Esophagus muscularis mucosa (tissue), 4 donors: ENCODE measurements around the gene TRIP10. TPM values are rescaled to one million over a fixed set of nuclear protein-coding genes. Genes with fewer than 3 reads are reported as not detected.
"Not testable (repeated sequence)": the region's sequence is repeated elsewhere in the genome, so short reads cannot be mapped to it uniquely, and the experiment has no call there.

ENCODE experiments used
- DNase-seq: peaks from one replicate; pipeline ENCODE4 v3.0.0-alpha.2; 2017; ENCODE audit errors: extremely low spot score
- H3K27ac ChIP-seq, 4 donors: fragments of 200-600 bp; sonication (generic); replicated peaks in 1 of 4; 1 replicate in 3 of 4; 2 replicates in 1 of 4; pipeline ENCODE4 v1.5.1; 2016 to 2019; ENCODE audit warnings: mild to moderate bottlenecking in 1 of 4
- H3K27me3 ChIP-seq, 4 donors: fragments of 200-600 bp; sonication (generic); one replicate each; pipeline versions ENCODE4 v1.5.1 to v1.6.0; 2016 to 2019
- H3K36me3 ChIP-seq, 4 donors: fragments of 200-600 bp; sonication (generic); one replicate each; pipeline ENCODE4 v1.5.1; 2016 to 2019
- H3K4me1 ChIP-seq, 4 donors: fragments of 200-600 bp; sonication (generic); one replicate each; pipeline ENCODE4 v1.5.1; 2016 to 2019
- H3K4me3 ChIP-seq, 4 donors: fragments of 200-600 bp; sonication (generic); 1 replicate in 2 of 4; 2 replicates in 2 of 4; pipeline ENCODE4 v1.5.1; 2016 to 2019; ENCODE audit warnings: mild to moderate bottlenecking in 4 of 4, moderate library complexity in 1 of 4
- H3K9me3 ChIP-seq, 4 donors: fragments of 200-600 bp; sonication (generic); 1 replicate in 3 of 4; 2 replicates in 1 of 4; pipeline ENCODE4 v1.5.1; 2016 to 2019
- EP300 ChIP-seq: sonication (generic); formaldehyde crosslinking; IDR thresholded peaks from one replicate; pipeline ENCODE4 v1.6.1; 2017; ENCODE audit warnings: antibody characterized with exemption
- POLR2A ChIP-seq: fragments of 450-650 bp; IDR thresholded peaks from one replicate; pipeline ENCODE4 v1.6.1; 2017; ENCODE audit warnings: antibody characterized with exemption, moderate library complexity, mild to moderate bottlenecking, low read depth
- POLR2AphosphoS5 ChIP-seq, 2 donors: sonication (generic); formaldehyde crosslinking; IDR thresholded peaks; one replicate each; pipeline ENCODE4 v1.6.1; 2017; ENCODE audit warnings: antibody characterized with exemption in 2 of 2
- WGBS: methylation state at CpG from one replicate; pipeline ENCODE4 v1.1.5; 2018; 5-methylcytosine and 5-hydroxymethylcytosine counted together
- intact Hi-C: fragments of 100-400 bp; cut with DNase I; formaldehyde crosslinking; loops from one replicate; pipeline ENCODE4 v1.15.1; 2023
- total RNA-seq, 4 donors: library from RNA; depleted of rRNA; stranded (reverse); fragments of >200 nt; gene quantifications; one replicate each; pipeline versions ENCODE4 v1.1.0 to v1.2.1, GENCODE V29; 2016
- TF ChIP-seq, protein P1 (sequence below), 3 experiments: fragments of 200-600 bp in 2 of 3; fragments of 450-650 bp in 1 of 3; sonication (generic) in 2 of 3; IDR thresholded peaks; one replicate each; pipeline ENCODE4 v1.5.1; 2017 to 2019; ENCODE audit warnings: antibody characterized with exemption in 3 of 3, mild to moderate bottlenecking in 2 of 3, moderate library complexity in 1 of 3

The TRIP10 gene
- total RNA-seq, 4 donors from 2014 or later, result 85.8 to 148 (median 118) TPM

DNA sequence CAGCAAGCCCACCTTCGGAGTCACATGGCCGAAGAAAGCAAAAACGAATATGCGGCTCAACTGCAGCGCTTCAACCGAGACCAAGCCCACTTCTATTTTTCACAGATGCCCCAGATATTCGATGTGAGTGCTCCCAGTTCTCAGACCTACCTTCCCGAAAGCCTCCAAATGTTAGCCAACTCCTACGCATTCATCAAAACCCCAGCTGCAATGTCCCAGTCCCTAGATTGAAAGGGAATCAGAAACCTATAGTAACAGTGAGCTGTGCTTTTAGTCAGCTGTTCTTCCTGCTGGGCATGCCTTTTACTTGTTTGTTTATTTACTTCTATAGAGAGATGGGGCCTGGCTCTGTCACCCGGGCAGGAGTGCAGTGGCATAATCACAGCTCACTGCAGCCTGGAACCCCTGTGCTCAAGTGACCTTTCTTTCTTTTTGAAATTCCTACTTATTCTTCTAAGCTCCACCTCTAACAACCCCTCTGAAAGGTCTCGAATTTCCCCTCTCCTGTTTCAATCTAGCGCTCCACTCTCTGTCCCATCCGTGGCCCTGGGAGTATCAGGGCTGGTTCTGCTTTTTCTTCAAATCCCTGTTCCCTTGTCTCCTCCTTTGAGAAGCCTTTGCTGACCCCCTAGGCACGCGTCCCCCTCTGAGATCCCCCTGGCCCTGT is 4.4 kb downstream of the TRIP10 start:
- Histone ChIP-seq H3K36me3 (peaks cover 35 to 68% (median 49%) of the 10 kb centered on the region in 4 donors), H3K4me1 (peaks cover 51 to 68% (median 64%) of the 10 kb centered on the region in 4 donors), H3K27me3 (no peaks in the 10 kb centered on the region), H3K27ac (peak overlapping the region; percentile 85 to 92 (median 89)), H3K9me3 (no peaks in the 10 kb centered on the region), H3K4me3 (peak overlapping the region in 3 of 4 donors; percentile 31 to 45 (median 33))
- intact Hi-C loops, result loop anchor here (10.0 kb wide), 1 partner anchor 321 kb away; the partner anchor contains the start of gene ZNF557
- DNase-seq, result no peak
- 87% methylated on average over 15 of the region's 15 CpGs for WGBS
- no peak for TF ChIP-seq POLR2A
- TF ChIP-seq, protein P1, sequence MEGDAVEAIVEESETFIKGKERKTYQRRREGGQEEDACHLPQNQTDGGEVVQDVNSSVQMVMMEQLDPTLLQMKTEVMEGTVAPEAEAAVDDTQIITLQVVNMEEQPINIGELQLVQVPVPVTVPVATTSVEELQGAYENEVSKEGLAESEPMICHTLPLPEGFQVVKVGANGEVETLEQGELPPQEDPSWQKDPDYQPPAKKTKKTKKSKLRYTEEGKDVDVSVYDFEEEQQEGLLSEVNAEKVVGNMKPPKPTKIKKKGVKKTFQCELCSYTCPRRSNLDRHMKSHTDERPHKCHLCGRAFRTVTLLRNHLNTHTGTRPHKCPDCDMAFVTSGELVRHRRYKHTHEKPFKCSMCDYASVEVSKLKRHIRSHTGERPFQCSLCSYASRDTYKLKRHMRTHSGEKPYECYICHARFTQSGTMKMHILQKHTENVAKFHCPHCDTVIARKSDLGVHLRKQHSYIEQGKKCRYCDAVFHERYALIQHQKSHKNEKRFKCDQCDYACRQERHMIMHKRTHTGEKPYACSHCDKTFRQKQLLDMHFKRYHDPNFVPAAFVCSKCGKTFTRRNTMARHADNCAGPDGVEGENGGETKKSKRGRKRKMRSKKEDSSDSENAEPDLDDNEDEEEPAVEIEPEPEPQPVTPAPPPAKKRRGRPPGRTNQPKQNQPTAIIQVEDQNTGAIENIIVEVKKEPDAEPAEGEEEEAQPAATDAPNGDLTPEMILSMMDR (IDR thresholded peaks at IDR 0.05), result no peak
- TF ChIP-seq EP300, result no peak
- TF ChIP-seq POLR2AphosphoS5 (IDR thresholded peaks at IDR 0.05), result no peak

DNA sequence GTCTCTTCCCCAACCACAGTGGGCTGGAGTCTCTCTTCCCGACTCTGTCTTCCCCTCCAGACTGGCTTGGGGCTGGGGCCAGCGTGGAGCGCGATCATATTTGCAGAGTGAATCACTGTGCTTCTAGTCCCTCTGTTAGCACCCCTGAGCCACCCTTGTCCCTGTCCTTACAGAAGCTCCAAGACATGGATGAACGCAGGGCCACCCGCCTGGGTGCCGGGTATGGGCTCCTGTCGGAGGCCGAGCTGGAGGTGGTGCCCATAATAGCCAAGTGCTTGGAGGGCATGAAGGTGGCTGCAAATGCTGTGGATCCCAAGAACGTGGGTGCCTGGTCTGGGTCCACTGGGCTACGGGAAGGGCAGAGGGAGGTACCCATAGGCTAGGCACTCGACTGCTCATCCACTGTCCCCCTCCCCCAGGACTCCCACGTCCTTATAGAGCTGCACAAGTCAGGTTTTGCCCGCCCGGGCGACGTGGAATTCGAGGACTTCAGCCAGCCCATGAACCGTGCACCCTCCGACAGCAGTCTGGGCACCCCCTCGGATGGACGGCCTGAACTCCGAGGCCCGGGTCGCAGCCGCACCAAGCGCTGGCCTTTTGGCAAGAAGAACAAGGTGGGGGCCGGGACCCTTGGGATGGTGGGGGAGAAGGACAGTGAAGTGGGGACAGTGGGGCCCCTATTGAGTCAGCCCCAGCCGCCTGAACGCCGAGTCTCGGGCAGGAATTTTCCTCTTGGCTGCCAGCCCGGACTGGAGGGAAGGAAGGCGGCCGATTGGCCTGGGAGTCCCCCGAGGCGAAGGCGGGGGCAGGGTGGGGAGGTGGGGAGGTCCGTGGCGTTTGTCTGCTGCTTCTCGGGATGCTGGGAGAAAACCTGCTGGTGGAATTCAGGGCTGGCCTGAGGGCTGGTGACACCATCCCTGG is 5.2 kb downstream of the TRIP10 start:
- Histone ChIP-seq H3K27ac (peak overlapping the region; percentile 85 to 92 (median 89)), H3K4me1 (peaks cover 47 to 68% (median 59%) of the 10 kb centered on the region in 4 donors), H3K4me3 (peak overlapping the region; percentile 27 to 45 (median 32)), H3K27me3 (no peaks in the 10 kb centered on the region), H3K36me3 (peaks cover 41 to 76% (median 57%) of the 10 kb centered on the region in 4 donors), H3K9me3 (no peaks in the 10 kb centered on the region)
- DNase-seq, result peak; percentile 94
- intact Hi-C loops, result loop anchor here (10.0 kb wide), 1 partner anchor 320 kb away; the partner anchor contains the start of gene ZNF557
- TF ChIP-seq POLR2AphosphoS5 (IDR thresholded peaks at IDR 0.05), result peak; percentile 71 to 74
- TF ChIP-seq, protein P1 (IDR thresholded peaks at IDR 0.05), result peak in 1 of 3 experiments; percentile 24
- no peak for TF ChIP-seq POLR2A
- TF ChIP-seq EP300, result no peak
- 17% methylated on average over 34 of the region's 41 CpGs for WGBS

DNA sequence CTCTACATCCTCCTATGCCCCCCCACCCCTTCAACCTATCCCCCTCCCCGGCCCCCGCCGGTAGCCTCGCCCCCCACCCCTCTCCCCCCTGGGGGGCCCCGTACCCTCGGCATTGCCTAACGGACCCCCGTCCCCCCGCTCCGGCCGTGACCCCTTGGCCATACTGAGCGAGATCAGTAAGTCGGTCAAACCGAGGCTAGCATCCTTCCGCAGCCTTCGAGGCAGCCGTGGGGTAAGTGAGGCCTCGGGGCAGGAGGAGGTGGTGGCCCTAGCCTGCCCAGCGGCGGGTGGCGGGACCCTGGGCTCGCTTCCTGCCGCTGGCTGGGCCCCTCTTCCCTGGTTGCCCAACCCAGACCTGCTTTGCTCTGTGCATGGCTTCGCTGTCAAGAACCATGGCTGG is 6.5 kb downstream of the TRIP10 start:
- H3K4me1 ChIP-seq, result peaks cover 47 to 67% (median 56%) of the 10 kb centered on the region in 4 donors
- 92% methylated on average over 23 of the region's 24 CpGs for WGBS

DNA sequence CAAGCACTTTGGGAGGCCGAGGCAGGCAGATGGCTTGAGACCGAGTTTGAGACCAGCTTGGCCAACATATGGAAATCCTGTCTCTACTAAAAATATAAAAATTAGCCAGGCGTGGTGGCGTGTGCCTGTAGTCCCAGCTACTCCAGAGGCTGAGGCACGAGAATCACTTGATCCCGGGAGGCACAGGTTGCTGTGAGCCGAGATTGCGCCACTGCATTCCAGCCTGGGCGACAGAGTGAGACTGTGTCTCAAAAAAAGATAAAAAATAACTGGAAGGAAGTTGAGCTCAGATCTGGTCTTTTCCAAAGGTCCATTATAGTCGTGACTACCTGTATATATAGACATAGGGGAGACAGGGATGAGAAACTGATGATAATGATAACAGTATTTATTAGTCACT is 9.1 kb downstream of the TRIP10 start:
- WGBS, result 89% methylated on average over 10 of the region's 10 CpGs
- H3K36me3 ChIP-seq, result peaks cover 60 to 88% (median 77%) of the 10 kb centered on the region in 4 donors
- intact Hi-C loops, result loop anchor here (10.0 kb wide), 1 partner anchor 316 kb away; the partner anchor contains the start of gene ZNF557

More for the DNA sequence above, 6.5 kb downstream of the TRIP10 start:
- no peak for DNase-seq
- Histone ChIP-seq H3K4me3 (no peak overlapping the region), H3K27ac (peak overlapping the region; percentile 85 to 92 (median 89)), H3K9me3 (no peaks in the 10 kb centered on the region), H3K36me3 (peaks cover 54 to 89% (median 70%) of the 10 kb centered on the region in 4 donors), H3K27me3 (no peaks in the 10 kb centered on the region)
- intact Hi-C loops, result loop anchor here (10.0 kb wide), 1 partner anchor 319 kb away; the partner anchor contains the start of gene ZNF557
- no peak for TF ChIP-seq POLR2A
- TF ChIP-seq, protein P1 (IDR thresholded peaks at IDR 0.05), result no peak
- TF ChIP-seq EP300, result no peak
- no peak for TF ChIP-seq POLR2AphosphoS5 (IDR thresholded peaks at IDR 0.05)

More for the DNA sequence above, 9.1 kb downstream of the TRIP10 start:
- DNase-seq, H3K4me3 ChIP-seq, H3K9me3 ChIP-seq, H3K27me3 ChIP-seq: not testable (repeated sequence)
- Histone ChIP-seq H3K27ac (peak overlapping the region in 1 of 4 donors; percentile 12), H3K4me1 (peaks cover 41 to 51% (median 43%) of the 10 kb centered on the region in 4 donors)
